ENCODE data around the gene CLTRN. TPM values are rescaled to one million over a fixed set of nuclear protein-coding genes. Genes with fewer than 3 reads are reported as not detected.

Gene CLTRN
- total and polyA plus RNA-seq, 2 of the 8 experiments (the other 6 are each of a cell fraction or from before 2014, with no cell fraction given) = 1.2 to 1.3 TPM

DNA sequence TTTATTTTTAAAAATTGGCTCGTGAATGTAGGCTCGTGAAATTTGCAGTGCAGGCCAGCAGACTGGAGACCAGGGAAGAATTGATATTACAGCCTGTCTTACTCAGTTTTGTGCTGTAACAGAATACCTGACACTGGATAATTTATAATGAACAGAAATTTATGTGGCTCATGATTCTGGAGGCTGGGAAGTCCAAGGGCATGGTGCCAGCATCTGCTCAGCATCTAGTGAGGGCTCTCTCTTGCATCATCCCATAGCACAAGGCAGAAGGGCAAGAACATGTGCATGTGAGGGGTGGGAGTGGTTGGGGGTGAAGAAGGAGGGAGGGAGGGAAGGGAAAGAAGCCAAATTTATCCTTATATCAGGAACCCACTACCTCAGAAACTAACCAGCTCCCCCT lies 13.7 kb upstream of the CLTRN start:
- Histone ChIP-seq H2AK5ac (ENCODE audit: low read depth, low read length) (no peak overlapping the region), H3K14ac (ENCODE audit: insufficient read length) (no peak overlapping the region), H3K27me3 (replicated peaks in 1 of 4; ENCODE audit: control insufficient read depth in 3 of 4, extremely low read depth in 1 of 4, insufficient read depth in 3 of 4, low read length in 3 of 4) (no peaks in the 10 kb centered on the region), H4K5ac (ENCODE audit: insufficient read length, low read depth, low read length) (no peak overlapping the region), H3K23ac (ENCODE audit: insufficient read length) (no peak overlapping the region), H3K9me3 (ENCODE audit: insufficient read depth in 2 of 2, low read depth in 1 of 2, low read length in 1 of 2) (no peaks in the 10 kb centered on the region), H3K4me1 (replicated peaks in 1 of 4; ENCODE audit: control insufficient read depth in 3 of 4, insufficient read depth in 4 of 4, low read length in 3 of 4) (peaks cover 0 to 4% (median 0%) of the 10 kb centered on the region in 4 experiments; a peak in 3 of 7 replicates), H3K18ac (ENCODE audit: extremely low read depth, low read length) (no peak overlapping the region), H3K79me2 (ENCODE audit: control insufficient read depth in 1 of 2, insufficient read depth in 2 of 2, low read length in 2 of 2) (peaks cover 12 to 68% of the 10 kb centered on the region in 2 experiments), H3K79me1 (ENCODE audit: low read depth, low read length) (no peaks in the 10 kb centered on the region; the same call in 1 of the 2 replicates), H4K20me1 (replicated peaks in 1 of 2; ENCODE audit: control insufficient read depth in 1 of 2, insufficient read depth in 2 of 2, low read length in 2 of 2) (peaks cover 0 to 3% of the 10 kb centered on the region in 2 experiments), H3K4me2 (ENCODE audit: insufficient read depth in 1 of 2, low read depth in 2 of 2, low read length in 2 of 2) (no peak overlapping the region), H3K36me3 (ENCODE audit: control insufficient read depth in 2 of 4, insufficient read depth in 4 of 4, low read length in 3 of 4) (peaks cover 0 to 10% (median 3%) of the 10 kb centered on the region in 4 experiments; a peak in 2 of 8 replicates), H3K23me2 (ENCODE audit: low read depth, low read length) (no peaks in the 10 kb centered on the region; the same call in 1 of the 2 replicates), H2BK5ac (ENCODE audit: low read depth, low read length) (no peak overlapping the region), H3K4ac (replicated peaks; ENCODE audit: insufficient read length, low read depth, low read length) (no peak overlapping the region), H2BK15ac (ENCODE audit: low read length) (no peak overlapping the region), H3K4me3 (ENCODE audit: extremely low read depth in 1 of 4, insufficient read depth in 2 of 4, low read depth in 3 of 4, low read length in 4 of 4) (no peak overlapping the region), H3K56ac (replicated peaks; ENCODE audit: insufficient read length, low read depth, low read length) (no peak overlapping the region), H2AFZ (ENCODE audit: low read length) (no peak overlapping the region), H4K8ac (ENCODE audit: extremely low read depth, insufficient read depth, low read length) (no peak overlapping the region), H3K27ac (ENCODE audit: low read depth, low read length) (no peak overlapping the region), H4K91ac (replicated peaks; ENCODE audit: insufficient read length, low read length) (no peak overlapping the region), H2BK120ac (replicated peaks; ENCODE audit: low read depth, low read length) (no peak overlapping the region), H3K9ac (replicated peaks in 1 of 4; ENCODE audit: extremely low read depth in 1 of 4, low read depth in 3 of 4, low read length in 3 of 4) (no peak overlapping the region), H2BK12ac (ENCODE audit: low read depth, low read length) (no peak overlapping the region), H2BK20ac (ENCODE audit: low read length) (no peak overlapping the region)
- CTCF ChIA-PET (ENCODE audit: partially characterized antibody) = no interaction called here
- 100% methylated on average over 2 of the region's 2 CpGs; no CpG with 5 or more reads in 1 of the 2 experiments for WGBS, 2 experiments (ENCODE audit: extremely low coverage in 1 of 2, insufficient coverage in 1 of 2, insufficient read length in 1 of 2, insufficient replicate concordance in 2 of 2, low coverage in 1 of 2, low lambda C conversion rate in 2 of 2, missing lambda C conversion rate in 1 of 2)
- no peak for DNase-seq (ENCODE audit: low read depth in 1 of 2, low spot score in 2 of 2)
- no peak for FAIRE-seq
- POLR2A ChIA-PET (ENCODE audit: partially characterized antibody) = interaction anchor here (0.9 kb wide), 1 partner anchor 21 kb away, joined by 5 read pairs; no protein-coding TSS in a partner anchor
- TF ChIP-seq, protein P1, sequence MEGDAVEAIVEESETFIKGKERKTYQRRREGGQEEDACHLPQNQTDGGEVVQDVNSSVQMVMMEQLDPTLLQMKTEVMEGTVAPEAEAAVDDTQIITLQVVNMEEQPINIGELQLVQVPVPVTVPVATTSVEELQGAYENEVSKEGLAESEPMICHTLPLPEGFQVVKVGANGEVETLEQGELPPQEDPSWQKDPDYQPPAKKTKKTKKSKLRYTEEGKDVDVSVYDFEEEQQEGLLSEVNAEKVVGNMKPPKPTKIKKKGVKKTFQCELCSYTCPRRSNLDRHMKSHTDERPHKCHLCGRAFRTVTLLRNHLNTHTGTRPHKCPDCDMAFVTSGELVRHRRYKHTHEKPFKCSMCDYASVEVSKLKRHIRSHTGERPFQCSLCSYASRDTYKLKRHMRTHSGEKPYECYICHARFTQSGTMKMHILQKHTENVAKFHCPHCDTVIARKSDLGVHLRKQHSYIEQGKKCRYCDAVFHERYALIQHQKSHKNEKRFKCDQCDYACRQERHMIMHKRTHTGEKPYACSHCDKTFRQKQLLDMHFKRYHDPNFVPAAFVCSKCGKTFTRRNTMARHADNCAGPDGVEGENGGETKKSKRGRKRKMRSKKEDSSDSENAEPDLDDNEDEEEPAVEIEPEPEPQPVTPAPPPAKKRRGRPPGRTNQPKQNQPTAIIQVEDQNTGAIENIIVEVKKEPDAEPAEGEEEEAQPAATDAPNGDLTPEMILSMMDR (IDR thresholded peaks at IDR 0.05; ENCODE audit: control extremely low read depth in 1 of 3, insufficient read depth in 1 of 3, low read depth in 1 of 3, low read length in 3 of 3) = no peak
- no peak for TF ChIP-seq SIN3A (conservative IDR thresholded peaks at IDR 0.05 in 1 of 2, IDR thresholded peaks at IDR 0.05 in 1 of 2; ENCODE audit: low read depth in 1 of 2, low read length in 2 of 2)
